CD8-positive, alpha-beta memory T cell (primary cell): ENCODE data around the gene WASF1. TPM values are rescaled to one million over a fixed set of nuclear protein-coding genes. Genes with fewer than 3 reads are reported as not detected.
"Not testable (repeated sequence)": the region's sequence is repeated elsewhere in the genome, so short reads cannot be mapped to it uniquely, and the experiment has no call there.

ENCODE experiments used
- CTCF ChIA-PET: fragments of 350-600 bp; sonication (Branson Sonifier 250); formaldehyde crosslinking; loops from one replicate; lab custom pipeline; 2021; ENCODE audit warnings: antibody characterized with exemption; lab: Charles Lee
- POLR2A ChIA-PET: fragments of 350-600 bp; sonication (Branson Sonifier 250); formaldehyde crosslinking; loops from one replicate; lab custom pipeline; 2021; ENCODE audit warnings: antibody characterized with exemption; lab: Charles Lee
- DNase-seq, 5 donors: peaks; one replicate each; pipeline versions ENCODE4 v3.0.0 to v3.0.0-alpha.2; 2020 to 2022; ENCODE audit warnings: mixed read lengths in 1 of 5
- H3K27ac ChIP-seq: one replicate; pipeline ENCODE4 v1.7.0; 2013; ENCODE audit warnings: low read depth, mild to moderate bottlenecking, low read length, moderate library complexity
- H3K27me3 ChIP-seq: 2 replicates; pipeline ENCODE4 v1.7.0; 2013; ENCODE audit warnings: low read length, mild to moderate bottlenecking; ENCODE audit not compliant: insufficient read depth, poor library complexity, severe bottlenecking
- H3K36me3 ChIP-seq: 2 replicates; pipeline ENCODE4 v1.7.0; 2013; ENCODE audit warnings: mild to moderate bottlenecking, low read length, moderate library complexity; ENCODE audit not compliant: insufficient read depth
- H3K4me1 ChIP-seq: 2 replicates; pipeline ENCODE4 v1.7.0; 2013; ENCODE audit warnings: mild to moderate bottlenecking, low read length, moderate library complexity; ENCODE audit not compliant: insufficient read depth
- H3K4me3 ChIP-seq: 2 replicates; pipeline ENCODE4 v1.7.0; 2013; ENCODE audit warnings: mild to moderate bottlenecking, low read length
- H3K9me3 ChIP-seq: 2 replicates; pipeline ENCODE4 v1.7.0; 2013; ENCODE audit warnings: mild to moderate bottlenecking, low read length
- H3K27ac Mint-ChIP-seq, 8 donors: one replicate each; pipeline ENCODE4 v1.8.0; 2020 to 2021; ENCODE audit warnings: mixed read lengths in 8 of 8, mild to moderate bottlenecking in 6 of 8, inconsistent platforms in 3 of 8, moderate library complexity in 3 of 8
- H3K27me3 Mint-ChIP-seq, 2 donors: one replicate each; pipeline ENCODE4 v1.8.0; 2020 to 2021; ENCODE audit warnings: mixed read lengths in 2 of 2, mild to moderate bottlenecking in 1 of 2, moderate library complexity in 1 of 2
- H3K36me3 Mint-ChIP-seq, 3 donors: one replicate each; pipeline ENCODE4 v1.8.0; 2020 to 2021; ENCODE audit warnings: mixed read lengths in 3 of 3, inconsistent platforms in 1 of 3, mild to moderate bottlenecking in 1 of 3
- H3K4me1 Mint-ChIP-seq, 3 donors: one replicate each; pipeline ENCODE4 v1.8.0; 2020 to 2021; ENCODE audit warnings: mixed read lengths in 3 of 3, inconsistent platforms in 1 of 3, mild to moderate bottlenecking in 1 of 3
- H3K4me3 Mint-ChIP-seq, 7 donors: one replicate each; pipeline ENCODE4 v1.8.0; 2020 to 2021; ENCODE audit warnings: mixed read lengths in 7 of 7, mild to moderate bottlenecking in 6 of 7, moderate library complexity in 4 of 7, inconsistent platforms in 2 of 7
- H3K9me3 Mint-ChIP-seq, 5 donors: one replicate each; pipeline ENCODE4 v1.8.0; 2020 to 2022; ENCODE audit warnings: mixed read lengths in 5 of 5, mild to moderate bottlenecking in 3 of 5, moderate library complexity in 2 of 5, inconsistent platforms in 1 of 5
- polyA plus RNA-seq: library from polyadenylated mRNA; unstranded; fragments of 300-500 nt; fragmentation: Illumina TruSeq; gene quantifications from one replicate; pipeline ENCODE4 v1.2.3, GENCODE V29; 2021
- total RNA-seq, 2 experiments: library from RNA; stranded (reverse); gene quantifications; one replicate each; pipeline ENCODE4 v1.2.3, GENCODE V29; 2021

The WASF1 gene
- total and polyA plus RNA-seq, 3 experiments from 2014 or later = 0.36 to 2.4 (median 1.8) TPM

GRCh38 chr6:110121655-110122054, 57.8 kb downstream of the WASF1 start:
- H3K27me3 ChIP-seq, DNase-seq, H3K4me1 Mint-ChIP-seq, H3K9me3 Mint-ChIP-seq, H3K9me3 ChIP-seq, H3K27ac ChIP-seq, H3K36me3 Mint-ChIP-seq, CTCF ChIA-PET, H3K27ac Mint-ChIP-seq, H3K36me3 ChIP-seq, H3K4me3 ChIP-seq, H3K27me3 Mint-ChIP-seq, H3K4me1 ChIP-seq, H3K4me3 Mint-ChIP-seq, POLR2A ChIA-PET: not testable (repeated sequence)

GRCh38 chr6:110116258-110116657, 63.2 kb downstream of the WASF1 start:
- Mint-ChIP-seq H3K36me3 (no peaks in the 10 kb centered on the region), H3K9me3 (peaks cover 0 to 6% (median 0%) of the 10 kb centered on the region in 5 donors), H3K27ac (no peak overlapping the region), H3K27me3 (peaks cover 12 to 25% of the 10 kb centered on the region in 2 donors), H3K4me1 (no peaks in the 10 kb centered on the region), H3K4me3 (no peak overlapping the region)
- no peak for DNase-seq
- Histone ChIP-seq H3K4me3 (no peak overlapping the region), H3K27ac (no peak overlapping the region), H3K4me1 (no peaks in the 10 kb centered on the region), H3K36me3 (no peaks in the 10 kb centered on the region), H3K27me3 (no peaks in the 10 kb centered on the region), H3K9me3 (no peaks in the 10 kb centered on the region)
- ChIA-PET CTCF (no interaction called here), POLR2A (no interaction called here)

GRCh38 chr6:110114004-110114403, 65.5 kb downstream of the WASF1 start:
- ChIA-PET CTCF (no interaction called here), POLR2A (no interaction called here)
- H3K27me3 Mint-ChIP-seq = peaks cover 12 to 32% of the 10 kb centered on the region in 2 donors
- Histone ChIP-seq H3K36me3 (no peaks in the 10 kb centered on the region), H3K4me3 (no peak overlapping the region), H3K27ac (no peak overlapping the region), H3K9me3 (no peaks in the 10 kb centered on the region), H3K4me1 (no peaks in the 10 kb centered on the region), H3K27me3 (no peaks in the 10 kb centered on the region)
- H3K27ac Mint-ChIP-seq = no peak overlapping the region
- peaks cover 0 to 2% (median 0%) of the 10 kb centered on the region in 5 donors for H3K9me3 Mint-ChIP-seq
- DNase-seq = no peak
- H3K4me1 Mint-ChIP-seq = no peaks in the 10 kb centered on the region
- no peak overlapping the region for H3K4me3 Mint-ChIP-seq
- no peaks in the 10 kb centered on the region for H3K36me3 Mint-ChIP-seq

- POLR2A ChIA-PET = no interaction called here
- CTCF ChIA-PET = no interaction called here
- H3K27ac ChIP-seq = no peak overlapping the region
- no peaks in the 10 kb centered on the region for H3K4me1 ChIP-seq
- Mint-ChIP-seq H3K36me3 (peaks cover 0 to 2% (median 0%) of the 10 kb centered on the region in 3 donors), H3K9me3 (no peaks in the 10 kb centered on the region), H3K27ac (no peak overlapping the region), H3K27me3 (peaks cover 4 to 7% of the 10 kb centered on the region in 2 donors), H3K4me1 (no peaks in the 10 kb centered on the region), H3K4me3 (no peak overlapping the region)
- no peak overlapping the region for H3K4me3 ChIP-seq
- H3K36me3 ChIP-seq = no peaks in the 10 kb centered on the region
- no peak for DNase-seq
- H3K9me3 ChIP-seq = no peaks in the 10 kb centered on the region
- no peaks in the 10 kb centered on the region for H3K27me3 ChIP-seq
Measured at GRCh38 chr6:110105296-110105695, 74.2 kb downstream of the WASF1 start.

- Mint-ChIP-seq H3K4me3 (no peak overlapping the region), H3K4me1 (no peaks in the 10 kb centered on the region), H3K36me3 (peaks cover 0 to 2% (median 0%) of the 10 kb centered on the region in 3 donors), H3K9me3 (no peaks in the 10 kb centered on the region), H3K27me3 (peaks cover 0 to 4% of the 10 kb centered on the region in 2 donors), H3K27ac (no peak overlapping the region)
- ChIA-PET POLR2A (no interaction called here), CTCF (interaction anchor here (0.6 kb wide), 1 partner anchor 774 kb away, joined by 3 read pairs; no protein-coding TSS in a partner anchor)
- Histone ChIP-seq H3K27me3 (no peaks in the 10 kb centered on the region), H3K4me1 (no peaks in the 10 kb centered on the region), H3K27ac (no peak overlapping the region), H3K9me3 (no peaks in the 10 kb centered on the region), H3K4me3 (no peak overlapping the region), H3K36me3 (no peaks in the 10 kb centered on the region)
- DNase-seq = no peak
Measured at GRCh38 chr6:110103260-110103659, 76.2 kb downstream of the WASF1 start.

- no peak overlapping the region for H3K4me3 Mint-ChIP-seq
- DNase-seq = no peak
- Histone ChIP-seq H3K9me3 (no peaks in the 10 kb centered on the region), H3K27me3 (no peaks in the 10 kb centered on the region), H3K4me1 (no peaks in the 10 kb centered on the region), H3K27ac (no peak overlapping the region), H3K4me3 (no peak overlapping the region), H3K36me3 (no peaks in the 10 kb centered on the region)
- no peaks in the 10 kb centered on the region for H3K9me3 Mint-ChIP-seq
- H3K4me1 Mint-ChIP-seq = no peaks in the 10 kb centered on the region
- no peak overlapping the region for H3K27ac Mint-ChIP-seq
- ChIA-PET CTCF (no interaction called here), POLR2A (no interaction called here)
- H3K36me3 Mint-ChIP-seq = peaks cover 0 to 2% (median 0%) of the 10 kb centered on the region in 3 donors
- peaks cover 0 to 4% of the 10 kb centered on the region in 2 donors for H3K27me3 Mint-ChIP-seq
Measured at GRCh38 chr6:110102411-110102810, 77.1 kb downstream of the WASF1 start.

GRCh38 chr6:110101885-110102284, 77.6 kb downstream of the WASF1 start:
- ChIA-PET CTCF (no interaction called here), POLR2A (no interaction called here)
- Mint-ChIP-seq H3K9me3 (no peaks in the 10 kb centered on the region), H3K36me3 (peaks cover 0 to 2% (median 0%) of the 10 kb centered on the region in 3 donors), H3K4me1 (no peaks in the 10 kb centered on the region), H3K4me3 (no peak overlapping the region), H3K27ac (peak overlapping the region in 1 of 8 donors; percentile 75), H3K27me3 (peaks cover 0 to 2% of the 10 kb centered on the region in 2 donors)
- Histone ChIP-seq H3K27me3 (no peaks in the 10 kb centered on the region), H3K4me3 (no peak overlapping the region), H3K27ac (no peak overlapping the region), H3K9me3 (no peaks in the 10 kb centered on the region), H3K36me3 (no peaks in the 10 kb centered on the region), H3K4me1 (no peaks in the 10 kb centered on the region)
- DNase-seq = no peak

GRCh38 chr6:110098511-110099116, 80.9 kb downstream of the WASF1 start:
- Histone ChIP-seq H3K4me1 (no peaks in the 10 kb centered on the region), H3K9me3 (no peaks in the 10 kb centered on the region), H3K36me3 (no peaks in the 10 kb centered on the region), H3K4me3 (no peak overlapping the region), H3K27ac (no peak overlapping the region), H3K27me3 (no peaks in the 10 kb centered on the region)
- no peak for DNase-seq
- POLR2A ChIA-PET = no interaction called here
- peaks cover 0 to 2% (median 0%) of the 10 kb centered on the region in 3 donors for H3K36me3 Mint-ChIP-seq
- no peaks in the 10 kb centered on the region for H3K9me3 Mint-ChIP-seq
- H3K4me1 Mint-ChIP-seq = no peaks in the 10 kb centered on the region
- CTCF ChIA-PET = no interaction called here
- H3K27me3 Mint-ChIP-seq = peaks cover 0 to 2% of the 10 kb centered on the region in 2 donors
- no peak overlapping the region for H3K4me3 Mint-ChIP-seq
- H3K27ac Mint-ChIP-seq = no peak overlapping the region
